Measurements from ENCODE around the gene SLC38A1. TPM values are rescaled to one million over a fixed set of nuclear protein-coding genes. Genes with fewer than 3 reads are reported as not detected.

The SLC38A1 gene
- polyA plus RNA-seq, 2 of the 4 experiments (the other 2 are of a cell fraction): 62.7 to 231 TPM

DNA sequence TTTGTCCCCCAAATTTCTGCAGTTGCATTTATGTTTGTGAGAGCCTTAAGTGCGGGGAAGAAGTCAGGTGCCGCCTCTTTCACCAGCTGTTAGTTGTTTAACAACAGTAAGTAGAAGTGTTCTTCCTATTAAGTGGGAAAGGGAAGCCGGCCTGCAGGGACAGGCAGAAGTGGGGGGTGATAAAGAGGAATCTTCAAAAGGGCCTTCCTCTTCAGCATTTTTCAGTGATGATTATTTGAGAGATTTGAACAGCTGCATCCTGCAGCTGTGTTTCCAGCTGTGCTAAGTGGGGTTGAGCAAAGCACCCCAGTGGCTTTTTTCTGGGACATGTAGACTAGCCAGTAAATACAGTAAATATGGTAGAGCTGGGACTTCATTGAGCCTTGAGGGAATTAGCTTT is 32.1 kb upstream of the SLC38A1 start:
- DNase-seq (ENCODE audit: low read depth in 1 of 2, low spot score in 1 of 2): no peak
- TF ChIP-seq PHF8 (IDR thresholded peaks at IDR 0.05; ENCODE audit: borderline replicate concordance, low read depth) (no peak), NPAS2 (CRISPR knock-in tag; IDR thresholded peaks at IDR 0.05; ENCODE audit: borderline replicate concordance) (no peak), TP53 (CRISPR knock-in tag; IDR thresholded peaks at IDR 0.05) (no peak), CBX2 (IDR thresholded peaks at IDR 0.05; ENCODE audit: borderline replicate concordance, low read depth) (no peak), RARB (CRISPR knock-in tag; IDR thresholded peaks at IDR 0.05) (no peak), CEBPB (IDR thresholded peaks at IDR 0.05) (no peak), FOXS1 (CRISPR knock-in tag; IDR thresholded peaks at IDR 0.05) (no peak), MYC (IDR thresholded peaks at IDR 0.05; ENCODE audit: borderline replicate concordance, low read length) (no peak), FOSL2 (IDR thresholded peaks at IDR 0.05) (no peak), FOSL2 (CRISPR knock-in tag; IDR thresholded peaks at IDR 0.05) (no peak)
- TF ChIP-seq, protein P1, sequence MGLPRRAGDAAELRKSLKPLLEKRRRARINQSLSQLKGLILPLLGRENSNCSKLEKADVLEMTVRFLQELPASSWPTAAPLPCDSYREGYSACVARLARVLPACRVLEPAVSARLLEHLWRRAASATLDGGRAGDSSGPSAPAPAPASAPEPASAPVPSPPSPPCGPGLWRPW (IDR thresholded peaks at IDR 0.05): no peak
- TF ChIP-seq, protein P2, sequence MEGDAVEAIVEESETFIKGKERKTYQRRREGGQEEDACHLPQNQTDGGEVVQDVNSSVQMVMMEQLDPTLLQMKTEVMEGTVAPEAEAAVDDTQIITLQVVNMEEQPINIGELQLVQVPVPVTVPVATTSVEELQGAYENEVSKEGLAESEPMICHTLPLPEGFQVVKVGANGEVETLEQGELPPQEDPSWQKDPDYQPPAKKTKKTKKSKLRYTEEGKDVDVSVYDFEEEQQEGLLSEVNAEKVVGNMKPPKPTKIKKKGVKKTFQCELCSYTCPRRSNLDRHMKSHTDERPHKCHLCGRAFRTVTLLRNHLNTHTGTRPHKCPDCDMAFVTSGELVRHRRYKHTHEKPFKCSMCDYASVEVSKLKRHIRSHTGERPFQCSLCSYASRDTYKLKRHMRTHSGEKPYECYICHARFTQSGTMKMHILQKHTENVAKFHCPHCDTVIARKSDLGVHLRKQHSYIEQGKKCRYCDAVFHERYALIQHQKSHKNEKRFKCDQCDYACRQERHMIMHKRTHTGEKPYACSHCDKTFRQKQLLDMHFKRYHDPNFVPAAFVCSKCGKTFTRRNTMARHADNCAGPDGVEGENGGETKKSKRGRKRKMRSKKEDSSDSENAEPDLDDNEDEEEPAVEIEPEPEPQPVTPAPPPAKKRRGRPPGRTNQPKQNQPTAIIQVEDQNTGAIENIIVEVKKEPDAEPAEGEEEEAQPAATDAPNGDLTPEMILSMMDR (IDR thresholded peaks at IDR 0.05): no peak
- TF ChIP-seq, protein P3, sequence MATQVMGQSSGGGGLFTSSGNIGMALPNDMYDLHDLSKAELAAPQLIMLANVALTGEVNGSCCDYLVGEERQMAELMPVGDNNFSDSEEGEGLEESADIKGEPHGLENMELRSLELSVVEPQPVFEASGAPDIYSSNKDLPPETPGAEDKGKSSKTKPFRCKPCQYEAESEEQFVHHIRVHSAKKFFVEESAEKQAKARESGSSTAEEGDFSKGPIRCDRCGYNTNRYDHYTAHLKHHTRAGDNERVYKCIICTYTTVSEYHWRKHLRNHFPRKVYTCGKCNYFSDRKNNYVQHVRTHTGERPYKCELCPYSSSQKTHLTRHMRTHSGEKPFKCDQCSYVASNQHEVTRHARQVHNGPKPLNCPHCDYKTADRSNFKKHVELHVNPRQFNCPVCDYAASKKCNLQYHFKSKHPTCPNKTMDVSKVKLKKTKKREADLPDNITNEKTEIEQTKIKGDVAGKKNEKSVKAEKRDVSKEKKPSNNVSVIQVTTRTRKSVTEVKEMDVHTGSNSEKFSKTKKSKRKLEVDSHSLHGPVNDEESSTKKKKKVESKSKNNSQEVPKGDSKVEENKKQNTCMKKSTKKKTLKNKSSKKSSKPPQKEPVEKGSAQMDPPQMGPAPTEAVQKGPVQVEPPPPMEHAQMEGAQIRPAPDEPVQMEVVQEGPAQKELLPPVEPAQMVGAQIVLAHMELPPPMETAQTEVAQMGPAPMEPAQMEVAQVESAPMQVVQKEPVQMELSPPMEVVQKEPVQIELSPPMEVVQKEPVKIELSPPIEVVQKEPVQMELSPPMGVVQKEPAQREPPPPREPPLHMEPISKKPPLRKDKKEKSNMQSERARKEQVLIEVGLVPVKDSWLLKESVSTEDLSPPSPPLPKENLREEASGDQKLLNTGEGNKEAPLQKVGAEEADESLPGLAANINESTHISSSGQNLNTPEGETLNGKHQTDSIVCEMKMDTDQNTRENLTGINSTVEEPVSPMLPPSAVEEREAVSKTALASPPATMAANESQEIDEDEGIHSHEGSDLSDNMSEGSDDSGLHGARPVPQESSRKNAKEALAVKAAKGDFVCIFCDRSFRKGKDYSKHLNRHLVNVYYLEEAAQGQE (IDR thresholded peaks at IDR 0.05): no peak
- TF ChIP-seq, protein P4, sequence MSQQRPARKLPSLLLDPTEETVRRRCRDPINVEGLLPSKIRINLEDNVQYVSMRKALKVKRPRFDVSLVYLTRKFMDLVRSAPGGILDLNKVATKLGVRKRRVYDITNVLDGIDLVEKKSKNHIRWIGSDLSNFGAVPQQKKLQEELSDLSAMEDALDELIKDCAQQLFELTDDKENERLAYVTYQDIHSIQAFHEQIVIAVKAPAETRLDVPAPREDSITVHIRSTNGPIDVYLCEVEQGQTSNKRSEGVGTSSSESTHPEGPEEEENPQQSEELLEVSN (IDR thresholded peaks at IDR 0.05; ENCODE audit: borderline replicate concordance, low read depth): no peak
- ATAC-seq: no peak
- Histone ChIP-seq H3K9me3 (peaks cover 9% of the 10 kb centered on the region; the same call in 2 of the 3 replicates), H3K4me2 (no peak overlapping the region), H3K4me3 (no peak overlapping the region), H3K4me1 (no peaks in the 10 kb centered on the region), H3K27ac (no peak overlapping the region)
- FAIRE-seq: no peak
- POLR2A ChIA-PET: interaction anchor here (0.7 to 2.2 kb wide), 2 partner anchors 32 to 1071 kb away, joined by 3 to 6 read pairs; partner anchors contain the start of gene SLC38A1
- CTCF ChIA-PET: interaction anchor here (0.7 to 1.1 kb wide), 2 partner anchors 9 to 25 kb away, joined by 3 read pairs; no protein-coding TSS in a partner anchor
- 92% methylated on average over 3 of the region's 3 CpGs for WGBS (ENCODE audit: missing lambda C conversion rate)

DNA sequence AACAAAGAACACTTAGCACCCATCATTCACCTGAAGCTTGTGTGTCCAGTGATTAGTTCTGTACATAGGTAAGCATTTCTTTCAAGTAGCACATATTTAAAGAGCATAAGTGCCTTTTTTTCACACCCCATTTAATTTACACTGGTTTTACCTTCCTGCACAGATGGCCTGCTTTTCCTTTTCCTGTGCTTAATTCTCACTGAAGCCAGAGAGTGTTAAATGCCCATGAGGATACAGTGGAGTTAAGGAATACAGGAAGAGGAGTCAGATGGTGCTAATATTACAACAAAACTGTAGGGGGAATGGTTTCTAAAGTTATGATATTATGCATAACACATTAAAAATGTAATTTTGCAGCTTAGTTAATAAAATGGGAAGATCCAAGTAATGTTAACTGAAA is 31.0 kb upstream of the SLC38A1 start:
- Histone ChIP-seq H3K27ac (no peak overlapping the region), H3K9me3 (peaks cover 2% of the 10 kb centered on the region; the same call in 1 of the 3 replicates), H3K4me1 (no peaks in the 10 kb centered on the region), H3K4me2 (no peak overlapping the region), H3K4me3 (no peak overlapping the region)
- FAIRE-seq: no peak
- ATAC-seq: no peak
- no peak for DNase-seq (ENCODE audit: low read depth in 1 of 2, low spot score in 1 of 2)
- TF ChIP-seq, protein P5, sequence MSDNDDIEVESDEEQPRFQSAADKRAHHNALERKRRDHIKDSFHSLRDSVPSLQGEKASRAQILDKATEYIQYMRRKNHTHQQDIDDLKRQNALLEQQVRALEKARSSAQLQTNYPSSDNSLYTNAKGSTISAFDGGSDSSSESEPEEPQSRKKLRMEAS (IDR thresholded peaks at IDR 0.05): no peak
- TF ChIP-seq, protein P6, sequence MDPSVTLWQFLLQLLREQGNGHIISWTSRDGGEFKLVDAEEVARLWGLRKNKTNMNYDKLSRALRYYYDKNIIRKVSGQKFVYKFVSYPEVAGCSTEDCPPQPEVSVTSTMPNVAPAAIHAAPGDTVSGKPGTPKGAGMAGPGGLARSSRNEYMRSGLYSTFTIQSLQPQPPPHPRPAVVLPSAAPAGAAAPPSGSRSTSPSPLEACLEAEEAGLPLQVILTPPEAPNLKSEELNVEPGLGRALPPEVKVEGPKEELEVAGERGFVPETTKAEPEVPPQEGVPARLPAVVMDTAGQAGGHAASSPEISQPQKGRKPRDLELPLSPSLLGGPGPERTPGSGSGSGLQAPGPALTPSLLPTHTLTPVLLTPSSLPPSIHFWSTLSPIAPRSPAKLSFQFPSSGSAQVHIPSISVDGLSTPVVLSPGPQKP (IDR thresholded peaks at IDR 0.05; ENCODE audit: low read depth, low read length): no peak
- TF ChIP-seq, protein P7, sequence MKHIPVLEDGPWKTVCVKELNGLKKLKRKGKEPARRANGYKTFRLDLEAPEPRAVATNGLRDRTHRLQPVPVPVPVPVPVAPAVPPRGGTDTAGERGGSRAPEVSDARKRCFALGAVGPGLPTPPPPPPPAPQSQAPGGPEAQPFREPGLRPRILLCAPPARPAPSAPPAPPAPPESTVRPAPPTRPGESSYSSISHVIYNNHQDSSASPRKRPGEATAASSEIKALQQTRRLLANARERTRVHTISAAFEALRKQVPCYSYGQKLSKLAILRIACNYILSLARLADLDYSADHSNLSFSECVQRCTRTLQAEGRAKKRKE (CRISPR knock-in tag; IDR thresholded peaks at IDR 0.05; ENCODE audit: low read depth): no peak
- no peak for TF ChIP-seq FOXS1 (CRISPR knock-in tag; IDR thresholded peaks at IDR 0.05)
- TF ChIP-seq NR3C1 (IDR thresholded peaks at IDR 0.05): no peak
- TF ChIP-seq NPAS2 (CRISPR knock-in tag; IDR thresholded peaks at IDR 0.05; ENCODE audit: borderline replicate concordance): no peak
- TF ChIP-seq RAD21 (conservative IDR thresholded peaks at IDR 0.05 in 1 of 2, IDR thresholded peaks at IDR 0.05 in 1 of 2): no peak
- ChIA-PET POLR2A (no interaction called here), CTCF (interaction anchor here (0.7 to 0.9 kb wide), 2 partner anchors 13 to 26 kb away, joined by 3 read pairs; no protein-coding TSS in a partner anchor)
